Gastrocnemius medialis (tissue), 4 donors: ENCODE measurements around the gene ATP9A.
"Not testable (repeated sequence)": the region's sequence is repeated elsewhere in the genome, so short reads cannot be mapped to it uniquely, and the experiment has no call there.

ENCODE experiments used
- POLR2A ChIP-seq, 2 donors: fragments of 450-650 bp; IDR thresholded peaks; one replicate each; pipeline ENCODE4 v1.6.1; 2017; ENCODE audit warnings: antibody characterized with exemption in 2 of 2, mild to moderate bottlenecking in 2 of 2, moderate library complexity in 2 of 2
- TF ChIP-seq, protein P1 (sequence below), 5 experiments: fragments of 450-650 bp in 3 of 5; fragments of 200-600 bp in 2 of 5; sonication (generic) in 2 of 5; IDR thresholded peaks in 4 of 5; conservative IDR thresholded peaks in 1 of 5; 1 replicate in 4 of 5; 2 replicates in 1 of 5; pipeline ENCODE4 v1.5.1; 2016 to 2019; ENCODE audit warnings: antibody characterized with exemption in 5 of 5, mild to moderate bottlenecking in 3 of 5, moderate library complexity in 3 of 5

DNA sequence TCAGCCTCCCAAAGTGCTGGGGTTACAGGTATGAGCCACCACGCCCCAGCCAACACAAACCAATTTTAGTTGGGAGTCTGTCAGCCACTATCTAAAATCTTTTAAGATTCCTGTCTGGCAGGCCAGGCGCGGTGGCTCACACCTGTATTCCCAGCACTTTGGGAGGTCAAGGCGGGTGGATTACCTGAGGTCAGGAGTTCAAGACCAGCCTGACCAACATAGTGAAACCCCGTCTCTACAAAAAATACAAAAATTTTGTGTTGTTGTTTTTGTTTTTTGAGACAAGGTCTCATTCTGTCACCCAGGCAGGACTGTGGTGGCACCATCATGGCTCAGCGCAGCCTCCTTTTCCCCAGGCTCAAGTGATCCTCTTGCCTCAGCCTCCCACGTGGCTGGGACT lies 27.9 kb downstream of the ATP9A start:
- TF ChIP-seq, protein P1, sequence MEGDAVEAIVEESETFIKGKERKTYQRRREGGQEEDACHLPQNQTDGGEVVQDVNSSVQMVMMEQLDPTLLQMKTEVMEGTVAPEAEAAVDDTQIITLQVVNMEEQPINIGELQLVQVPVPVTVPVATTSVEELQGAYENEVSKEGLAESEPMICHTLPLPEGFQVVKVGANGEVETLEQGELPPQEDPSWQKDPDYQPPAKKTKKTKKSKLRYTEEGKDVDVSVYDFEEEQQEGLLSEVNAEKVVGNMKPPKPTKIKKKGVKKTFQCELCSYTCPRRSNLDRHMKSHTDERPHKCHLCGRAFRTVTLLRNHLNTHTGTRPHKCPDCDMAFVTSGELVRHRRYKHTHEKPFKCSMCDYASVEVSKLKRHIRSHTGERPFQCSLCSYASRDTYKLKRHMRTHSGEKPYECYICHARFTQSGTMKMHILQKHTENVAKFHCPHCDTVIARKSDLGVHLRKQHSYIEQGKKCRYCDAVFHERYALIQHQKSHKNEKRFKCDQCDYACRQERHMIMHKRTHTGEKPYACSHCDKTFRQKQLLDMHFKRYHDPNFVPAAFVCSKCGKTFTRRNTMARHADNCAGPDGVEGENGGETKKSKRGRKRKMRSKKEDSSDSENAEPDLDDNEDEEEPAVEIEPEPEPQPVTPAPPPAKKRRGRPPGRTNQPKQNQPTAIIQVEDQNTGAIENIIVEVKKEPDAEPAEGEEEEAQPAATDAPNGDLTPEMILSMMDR (IDR thresholded peaks at IDR 0.05 in 4 of 5, conservative IDR thresholded peaks at IDR 0.05 in 1 of 5) = not testable (repeated sequence)
- not testable (repeated sequence) for TF ChIP-seq POLR2A (IDR thresholded peaks at IDR 0.05)
